IMR-90 (cell line): ENCODE measurements around the gene NR5A2. TPM values are rescaled to one million over a fixed set of nuclear protein-coding genes. Genes with fewer than 3 reads are reported as not detected.

ENCODE experiments used
- ATAC-seq: fragments of 200-7000 bp; cut with Tn5 transposase; 2 replicates; pipeline ENCODE4 v1.9.1; 2020; ENCODE audit warnings: low read depth, mild to moderate bottlenecking, moderate library complexity
- BruUV-seq: library from RNA; stranded (reverse); fragments of 400-500 nt; replicated peaks from 2 replicates; lab custom pipeline; 2021; lab: Mats Ljungman, UMichigan
- CTCF ChIA-PET: fragments of 300-600 bp; formaldehyde crosslinking; extraction: SDS; loops from one replicate; lab custom pipeline; 2021; ENCODE audit warnings: antibody characterized with exemption; lab: Yijun Ruan, JAX
- POLR2A ChIA-PET: fragments of 300-600 bp; sonication (Branson Sonifier 250); formaldehyde crosslinking; loops from one replicate; lab custom pipeline; 2022; ENCODE audit warnings: antibody characterized with exemption; ENCODE audit not compliant: unreplicated experiment; lab: Charles Lee
- DNase-seq: peaks from one replicate; pipeline ENCODE4 v3.0.0; 2013
- H2AFZ ChIP-seq: replicated peaks from 2 replicates; pipeline ENCODE3; 2013; ENCODE audit warnings: low read length, mild to moderate bottlenecking; ENCODE audit not compliant: poor library complexity
- H2AK5ac ChIP-seq: 2 replicates; pipeline ENCODE4 v1.6.1; 2013; ENCODE audit warnings: low read depth, low read length, inconsistent platforms
- H2AK9ac ChIP-seq: replicated peaks from 2 replicates; pipeline ENCODE3; 2013; ENCODE audit warnings: mild to moderate bottlenecking, low read depth, low read length, moderate library complexity; ENCODE audit not compliant: poor library complexity
- H2BK120ac ChIP-seq: 2 replicates; pipeline ENCODE4 v1.6.1; 2013; ENCODE audit warnings: low read depth, low read length, inconsistent platforms
- H2BK15ac ChIP-seq: 3 replicates; pipeline ENCODE4 v1.6.1; 2013; ENCODE audit warnings: low read depth, low read length, inconsistent platforms
- H2BK20ac ChIP-seq: 2 replicates; pipeline ENCODE4 v1.6.1; 2013; ENCODE audit warnings: low read depth, mild to moderate bottlenecking, inconsistent platforms, low read length, moderate library complexity
- H2BK5ac ChIP-seq: 2 replicates; pipeline ENCODE4 v1.6.1; 2013; ENCODE audit warnings: mild to moderate bottlenecking, low read depth, low read length, inconsistent platforms; ENCODE audit not compliant: poor library complexity, severe bottlenecking
- H3K14ac ChIP-seq: replicated peaks from 2 replicates; pipeline ENCODE4 v1.6.1; 2013; ENCODE audit warnings: low read depth, low read length, inconsistent platforms
- H3K18ac ChIP-seq: 2 replicates; pipeline ENCODE4 v1.6.1; 2013; ENCODE audit warnings: low read depth, low read length, control low read depth
- H3K23ac ChIP-seq: 2 replicates; pipeline ENCODE4 v1.6.1; 2013; ENCODE audit warnings: low read depth, low read length, inconsistent platforms
- H3K27ac ChIP-seq: 2 replicates; pipeline ENCODE4 v1.5.1; 2013; ENCODE audit warnings: mild to moderate bottlenecking, control low read depth, low read length; ENCODE audit not compliant: insufficient read depth
- H3K27me3 ChIP-seq: 2 replicates; pipeline ENCODE4 v1.6.1; 2013; ENCODE audit warnings: low read length; ENCODE audit not compliant: control insufficient read depth, insufficient read depth
- H3K36me3 ChIP-seq: 2 replicates; pipeline ENCODE4 v1.6.1; 2013; ENCODE audit warnings: low read length, mixed read lengths; ENCODE audit not compliant: control insufficient read depth, insufficient read depth
- H3K4ac ChIP-seq: 2 replicates; pipeline ENCODE4 v1.6.1; 2013; ENCODE audit warnings: low read depth, low read length, inconsistent platforms
- H3K4me1 ChIP-seq: 2 replicates; pipeline ENCODE4 v1.6.1; 2013; ENCODE audit warnings: low read length, mixed read lengths; ENCODE audit not compliant: control insufficient read depth, insufficient read depth
- H3K4me2 ChIP-seq: 2 replicates; pipeline ENCODE4 v1.6.1; 2013; ENCODE audit warnings: low read depth, mild to moderate bottlenecking, control low read depth, low read length, moderate library complexity
- H3K4me3 ChIP-seq: 2 replicates; pipeline ENCODE4 v1.5.1; 2013; ENCODE audit warnings: low read depth, mild to moderate bottlenecking, control low read depth, low read length, moderate library complexity; ENCODE audit not compliant: insufficient read depth
- H3K56ac ChIP-seq: 2 replicates; pipeline ENCODE4 v1.6.1; 2013; ENCODE audit warnings: low read length, inconsistent platforms; ENCODE audit not compliant: insufficient read depth; ENCODE audit errors: extremely low read depth
- H3K79me1 ChIP-seq, 2 experiments: 2 replicates each; pipeline ENCODE4 v1.6.1; 2013; ENCODE audit warnings: low read length in 2 of 2, inconsistent platforms in 1 of 2, low read depth in 1 of 2
- H3K9ac ChIP-seq: 2 replicates; pipeline ENCODE4 v1.6.1; 2013; ENCODE audit warnings: low read depth, low read length, control low read depth
- H3K9me1 ChIP-seq: 2 replicates; pipeline ENCODE4 v1.6.1; 2013; ENCODE audit warnings: low read length, inconsistent platforms; ENCODE audit not compliant: insufficient read depth
- H3K9me3 ChIP-seq: 2 replicates; pipeline ENCODE4 v1.6.1; 2013; ENCODE audit warnings: low read length; ENCODE audit not compliant: control insufficient read depth, insufficient read depth
- H4K20me1 ChIP-seq: 2 replicates; pipeline ENCODE4 v1.6.1; 2013; ENCODE audit warnings: low read length, inconsistent platforms; ENCODE audit not compliant: insufficient read depth
- H4K5ac ChIP-seq: 2 replicates; pipeline ENCODE4 v1.6.1; 2013; ENCODE audit warnings: mild to moderate bottlenecking, low read depth, low read length, control low read depth
- H4K8ac ChIP-seq, 2 experiments: 2 replicates each; pipeline ENCODE4 v1.6.1; 2013; ENCODE audit warnings: low read depth in 2 of 2, low read length in 2 of 2, control low read depth in 1 of 2, inconsistent platforms in 1 of 2
- H4K91ac ChIP-seq: 2 replicates; pipeline ENCODE4 v1.6.1; 2013; ENCODE audit warnings: low read depth, low read length, inconsistent platforms; ENCODE audit not compliant: insufficient read depth
- RCOR1 ChIP-seq: IDR thresholded peaks from 2 replicates; pipeline ENCODE4 v1.6.1; 2012; ENCODE audit warnings: mild to moderate bottlenecking, low read length, improper control_type of control experiment; ENCODE audit not compliant: insufficient replicate concordance
- WGBS, 2 experiments: methylation state at CpG; one replicate each; pipeline versions ENCODE4 v1.1.5 to v1.1.7; 2013; ENCODE audit warnings: missing lambda C conversion rate in 2 of 2; ENCODE audit not compliant: insufficient read length in 1 of 2; ENCODE audit errors: extremely low coverage in 2 of 2; 5-methylcytosine and 5-hydroxymethylcytosine counted together
- dilution Hi-C: fragments of 300-500 bp; cut with HindIII; formaldehyde crosslinking; loops from one replicate; pipeline ENCODE4 v1.14.3; 2018; ENCODE audit warnings: low sequenced_read_pairs; ENCODE audit not compliant: unreplicated experiment
- in situ Hi-C: fragments of 300-500 bp; cut with MboI; formaldehyde crosslinking; loops from 3 replicates; pipeline ENCODE4 v1.14.3; 2019; ENCODE audit warnings: low sequenced_read_pairs, inconsistent platforms, mixed read lengths
- intact Hi-C: fragments of 100-400 bp; cut with micrococcal nuclease; formaldehyde crosslinking; loops from 2 replicates; pipeline ENCODE4 v1.10.0; 2022
- polyA plus RNA-seq, 3 experiments: library from polyadenylated mRNA; depleted of rRNA; stranded (reverse); fragments of >200 nt; gene quantifications; 2 replicates each; pipeline ENCODE4 v1.2.3, GENCODE V29; 2012; ENCODE audit warnings: low replicate concordance in 1 of 3
- total RNA-seq: library from RNA; depleted of rRNA; stranded (reverse); fragments of >200 nt; gene quantifications from 2 replicates; pipeline ENCODE4 v1.2.3, GENCODE V29; 2012

The NR5A2 gene
- total and polyA plus RNA-seq, 2 of the 4 experiments (the other 2 are of a cell fraction), result 0.03 to 0.18 TPM

- WGBS, 2 experiments, result no CpG with 5 or more reads among the region's 1 CpG
- no TSS peak for BruUV-seq
- H3K4me2 ChIP-seq, result no peak overlapping the region
These were observed 76.6 kb downstream of the NR5A2 start for GRCh38 chr1:200103966-200104583.

More at GRCh38 chr1:200103966-200104583, 76.6 kb downstream of the NR5A2 start:
- H3K27ac ChIP-seq, result no peak overlapping the region
- no peak for DNase-seq
- no peaks in the 10 kb centered on the region for H3K9me1 ChIP-seq
- H3K9me3 ChIP-seq, result no peaks in the 10 kb centered on the region
- H3K36me3 ChIP-seq, result no peaks in the 10 kb centered on the region
- no peaks in the 10 kb centered on the region for H3K27me3 ChIP-seq
- H4K5ac ChIP-seq, result no peak overlapping the region
- H3K4ac ChIP-seq, result no peak overlapping the region
- no peak overlapping the region for H4K8ac ChIP-seq
- no peak overlapping the region for H2BK15ac ChIP-seq
- no peaks in the 10 kb centered on the region for H3K79me1 ChIP-seq
- H2BK20ac ChIP-seq, result no peak overlapping the region
- H2AK9ac ChIP-seq, result no peak overlapping the region
- no peak overlapping the region for H3K56ac ChIP-seq
- in situ Hi-C loops, result no loop called here
- no peak for ATAC-seq
- H3K18ac ChIP-seq, result no peak overlapping the region
- intact Hi-C loops, result no loop called here
- no peak overlapping the region for H2BK120ac ChIP-seq
- no peak overlapping the region for H2BK5ac ChIP-seq
- H3K4me3 ChIP-seq, result no peak overlapping the region
- ChIA-PET POLR2A (interaction anchor here (0.6 kb wide), 1 partner anchor 66 kb away, joined by 7 read pairs; no protein-coding TSS in a partner anchor), CTCF (no interaction called here)
- H3K14ac ChIP-seq, result no peak overlapping the region
- dilution Hi-C loops, result no loop called here
- TF ChIP-seq RCOR1, result no peak
- no peak overlapping the region for H3K9ac ChIP-seq
- no peaks in the 10 kb centered on the region for H4K20me1 ChIP-seq
- no peak overlapping the region for H2AFZ ChIP-seq
- H4K91ac ChIP-seq, result no peak overlapping the region
- no peak overlapping the region for H3K23ac ChIP-seq
- no peak overlapping the region for H2AK5ac ChIP-seq
- H3K4me1 ChIP-seq, result no peaks in the 10 kb centered on the region
